Panc1 (cell line): ENCODE measurements around the gene MFSD8. TPM values are rescaled to one million over a fixed set of nuclear protein-coding genes. Genes with fewer than 3 reads are reported as not detected.
"Not testable (repeated sequence)": the region's sequence is repeated elsewhere in the genome, so short reads cannot be mapped to it uniquely, and the experiment has no call there.

Experiments
- ATAC-seq: fragments of 200-7000 bp; cut with Tn5 transposase; 2 replicates; pipeline ENCODE4 v1.9.1; 2020; ENCODE audit warnings: mild to moderate bottlenecking, moderate library complexity
- BruUV-seq: library from RNA; stranded (reverse); fragments of 400-500 nt; replicated peaks from 2 replicates; lab custom pipeline; 2021; lab: Mats Ljungman, UMichigan
- CTCF ChIA-PET: fragments of 300-600 bp; sonication (Branson Sonifier 250); formaldehyde crosslinking; loops from one replicate; lab custom pipeline; 2022; ENCODE audit warnings: antibody characterized with exemption; lab: Charles Lee
- POLR2A ChIA-PET: fragments of 300-600 bp; sonication (Branson Sonifier 250); formaldehyde crosslinking; loops from one replicate; lab custom pipeline; 2022; ENCODE audit warnings: antibody characterized with exemption; lab: Charles Lee
- DNase-seq: peaks from one replicate; pipeline ENCODE4 v3.0.0-alpha.2; 2010; ENCODE audit warnings: low read depth, low spot score
- H3K27ac ChIP-seq: 2 replicates; pipeline ENCODE4 v1.5.1; 2011; ENCODE audit warnings: mild to moderate bottlenecking, low read length, inconsistent platforms
- H3K27me3 ChIP-seq: fragments of 200-500 bp; sonication (Bioruptor generic); 2 replicates; pipeline ENCODE4 v1.6.0; 2014; ENCODE audit warnings: low read length, inconsistent platforms; ENCODE audit not compliant: control insufficient read depth, insufficient read depth
- H3K36me3 ChIP-seq: fragments of 200-500 bp; sonication (Bioruptor generic); 2 replicates; pipeline ENCODE4 v1.5.1; 2014; ENCODE audit warnings: inconsistent platforms, mild to moderate bottlenecking, low read length, moderate library complexity; ENCODE audit not compliant: control insufficient read depth, insufficient read depth
- H3K4me1 ChIP-seq: 2 replicates; pipeline ENCODE4 v1.5.1; 2011; ENCODE audit warnings: inconsistent platforms, mild to moderate bottlenecking, low read length, moderate library complexity; ENCODE audit not compliant: control insufficient read depth, insufficient read depth
- H3K4me3 ChIP-seq, 2 experiments: 2 replicates each; pipeline ENCODE4 v1.5.1; 2011 to 2012; ENCODE audit warnings: low read depth in 2 of 2, low read length in 2 of 2, mild to moderate bottlenecking in 2 of 2, inconsistent platforms in 1 of 2, moderate library complexity in 1 of 2
- H3K9me3 ChIP-seq: fragments of 200-500 bp; sonication (Bioruptor generic); 2 replicates; pipeline ENCODE4 v1.5.1; 2014; ENCODE audit warnings: low read depth, mild to moderate bottlenecking, inconsistent platforms, low read length, moderate library complexity; ENCODE audit not compliant: control insufficient read depth, insufficient read depth
- POLR2AphosphoS5 ChIP-seq: IDR thresholded peaks from 2 replicates; pipeline ENCODE4 v1.6.1; 2012; ENCODE audit warnings: mild to moderate bottlenecking, low read depth, low read length, moderate library complexity
- SIN3A ChIP-seq: IDR thresholded peaks from 2 replicates; pipeline ENCODE4 v1.6.1; 2012; ENCODE audit warnings: low read depth, mild to moderate bottlenecking, low read length, moderate library complexity, borderline replicate concordance; ENCODE audit not compliant: insufficient read depth
- TCF7L2 ChIP-seq: IDR thresholded peaks from 2 replicates; pipeline ENCODE4 v1.6.1; 2011; ENCODE audit warnings: mild to moderate bottlenecking, low read depth, low read length, inconsistent platforms
- in situ Hi-C: cut with HindIII; loops from 2 replicates; pipeline ENCODE4 v1.10.0; 2016; ENCODE audit warnings: low sequenced_read_pairs, low pct_unique_long_range_greater_than_20kb
- intact Hi-C: fragments of 100-400 bp; cut with micrococcal nuclease; formaldehyde crosslinking; loops from one replicate; pipeline ENCODE4 v1.10.0; 2022; ENCODE audit not compliant: unreplicated experiment
- total RNA-seq: library from RNA; stranded (reverse); gene quantifications from one replicate; pipeline ENCODE4 v1.2.1, GENCODE V29; 2021; ENCODE audit not compliant: unreplicated experiment
- TF ChIP-seq, protein P1 (sequence below): fragments of 450-650 bp; IDR thresholded peaks from 2 replicates; pipeline ENCODE4 v1.5.1; 2017; ENCODE audit warnings: mild to moderate bottlenecking
- TF ChIP-seq, protein P2 (sequence below), 2 experiments: IDR thresholded peaks; 2 replicates each; pipeline ENCODE4 v1.6.1; 2011 to 2012; ENCODE audit warnings: low read depth in 2 of 2, control low read depth in 1 of 2, low read length in 1 of 2, mild to moderate bottlenecking in 1 of 2, moderate library complexity in 1 of 2; ENCODE audit not compliant: insufficient read depth in 1 of 2

The MFSD8 gene
- total RNA-seq, 1 experiment from 2014 or later: 15.1 TPM

DNA sequence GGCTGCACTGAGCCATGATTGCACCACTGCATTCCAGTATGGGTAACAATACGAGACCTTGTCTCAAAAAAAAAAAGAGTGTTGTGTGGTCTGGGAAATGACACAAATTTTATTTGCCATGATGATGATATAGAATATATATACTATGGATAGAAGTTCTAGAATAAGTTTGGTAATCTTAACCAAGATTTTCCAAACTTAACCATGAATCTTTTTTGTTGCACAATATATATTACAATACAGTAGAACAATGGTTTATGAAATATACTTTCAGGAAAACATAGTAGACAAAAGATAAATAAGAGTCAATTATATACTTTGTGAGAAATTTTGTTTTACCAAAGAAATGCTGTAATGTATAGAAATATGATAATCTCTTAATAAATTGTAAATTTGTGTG lies 34.8 kb downstream of the MFSD8 start:
- in situ Hi-C loops (no loop called here), intact Hi-C loops (no loop called here)
- CTCF ChIA-PET: no interaction called here
- DNase-seq (no peak), ATAC-seq (no peak)
- no TSS peak for BruUV-seq
- Histone ChIP-seq H3K27me3 (no peaks in the 10 kb centered on the region), H3K27ac (no peak overlapping the region), H3K4me3 (no peak overlapping the region), H3K4me1 (no peaks in the 10 kb centered on the region), H3K36me3 (no peaks in the 10 kb centered on the region; the same call in 1 of the 2 replicates), H3K9me3 (no peaks in the 10 kb centered on the region)
- TF ChIP-seq, protein P1, sequence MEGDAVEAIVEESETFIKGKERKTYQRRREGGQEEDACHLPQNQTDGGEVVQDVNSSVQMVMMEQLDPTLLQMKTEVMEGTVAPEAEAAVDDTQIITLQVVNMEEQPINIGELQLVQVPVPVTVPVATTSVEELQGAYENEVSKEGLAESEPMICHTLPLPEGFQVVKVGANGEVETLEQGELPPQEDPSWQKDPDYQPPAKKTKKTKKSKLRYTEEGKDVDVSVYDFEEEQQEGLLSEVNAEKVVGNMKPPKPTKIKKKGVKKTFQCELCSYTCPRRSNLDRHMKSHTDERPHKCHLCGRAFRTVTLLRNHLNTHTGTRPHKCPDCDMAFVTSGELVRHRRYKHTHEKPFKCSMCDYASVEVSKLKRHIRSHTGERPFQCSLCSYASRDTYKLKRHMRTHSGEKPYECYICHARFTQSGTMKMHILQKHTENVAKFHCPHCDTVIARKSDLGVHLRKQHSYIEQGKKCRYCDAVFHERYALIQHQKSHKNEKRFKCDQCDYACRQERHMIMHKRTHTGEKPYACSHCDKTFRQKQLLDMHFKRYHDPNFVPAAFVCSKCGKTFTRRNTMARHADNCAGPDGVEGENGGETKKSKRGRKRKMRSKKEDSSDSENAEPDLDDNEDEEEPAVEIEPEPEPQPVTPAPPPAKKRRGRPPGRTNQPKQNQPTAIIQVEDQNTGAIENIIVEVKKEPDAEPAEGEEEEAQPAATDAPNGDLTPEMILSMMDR: no peak
- TF ChIP-seq TCF7L2 (no peak), SIN3A (no peak), POLR2AphosphoS5 (no peak)
- TF ChIP-seq, protein P2, sequence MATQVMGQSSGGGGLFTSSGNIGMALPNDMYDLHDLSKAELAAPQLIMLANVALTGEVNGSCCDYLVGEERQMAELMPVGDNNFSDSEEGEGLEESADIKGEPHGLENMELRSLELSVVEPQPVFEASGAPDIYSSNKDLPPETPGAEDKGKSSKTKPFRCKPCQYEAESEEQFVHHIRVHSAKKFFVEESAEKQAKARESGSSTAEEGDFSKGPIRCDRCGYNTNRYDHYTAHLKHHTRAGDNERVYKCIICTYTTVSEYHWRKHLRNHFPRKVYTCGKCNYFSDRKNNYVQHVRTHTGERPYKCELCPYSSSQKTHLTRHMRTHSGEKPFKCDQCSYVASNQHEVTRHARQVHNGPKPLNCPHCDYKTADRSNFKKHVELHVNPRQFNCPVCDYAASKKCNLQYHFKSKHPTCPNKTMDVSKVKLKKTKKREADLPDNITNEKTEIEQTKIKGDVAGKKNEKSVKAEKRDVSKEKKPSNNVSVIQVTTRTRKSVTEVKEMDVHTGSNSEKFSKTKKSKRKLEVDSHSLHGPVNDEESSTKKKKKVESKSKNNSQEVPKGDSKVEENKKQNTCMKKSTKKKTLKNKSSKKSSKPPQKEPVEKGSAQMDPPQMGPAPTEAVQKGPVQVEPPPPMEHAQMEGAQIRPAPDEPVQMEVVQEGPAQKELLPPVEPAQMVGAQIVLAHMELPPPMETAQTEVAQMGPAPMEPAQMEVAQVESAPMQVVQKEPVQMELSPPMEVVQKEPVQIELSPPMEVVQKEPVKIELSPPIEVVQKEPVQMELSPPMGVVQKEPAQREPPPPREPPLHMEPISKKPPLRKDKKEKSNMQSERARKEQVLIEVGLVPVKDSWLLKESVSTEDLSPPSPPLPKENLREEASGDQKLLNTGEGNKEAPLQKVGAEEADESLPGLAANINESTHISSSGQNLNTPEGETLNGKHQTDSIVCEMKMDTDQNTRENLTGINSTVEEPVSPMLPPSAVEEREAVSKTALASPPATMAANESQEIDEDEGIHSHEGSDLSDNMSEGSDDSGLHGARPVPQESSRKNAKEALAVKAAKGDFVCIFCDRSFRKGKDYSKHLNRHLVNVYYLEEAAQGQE (IDR thresholded peaks at IDR 0.05; ENCODE audit: insufficient read depth in 1 of 2, low read depth in 2 of 2, low read length in 1 of 2): no peak
- POLR2A ChIA-PET: no interaction called here

DNA sequence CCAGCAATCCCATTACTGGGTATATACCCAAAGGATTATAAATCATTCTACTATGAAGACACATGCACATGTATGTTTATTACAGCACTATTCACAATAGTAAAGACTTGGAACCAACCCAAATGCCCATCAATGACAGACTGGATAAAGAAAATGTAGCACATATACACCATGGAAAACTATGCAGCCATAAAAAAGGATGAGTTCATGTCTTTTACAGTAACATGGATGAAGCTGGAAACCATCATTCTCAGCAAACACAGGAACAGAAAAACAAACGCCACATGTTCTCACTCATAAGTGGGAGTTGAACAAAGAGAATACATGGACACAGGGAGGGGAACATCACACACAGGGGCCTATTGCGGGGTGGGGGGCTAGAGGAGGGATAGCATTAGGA lies 39.3 kb downstream of the MFSD8 start:
- H3K4me3 ChIP-seq, DNase-seq, H3K27ac ChIP-seq, POLR2A ChIA-PET, BruUV-seq, H3K9me3 ChIP-seq, H3K27me3 ChIP-seq, ATAC-seq, H3K36me3 ChIP-seq, intact Hi-C loops, CTCF ChIA-PET, H3K4me1 ChIP-seq, in situ Hi-C loops: not testable (repeated sequence)

DNA sequence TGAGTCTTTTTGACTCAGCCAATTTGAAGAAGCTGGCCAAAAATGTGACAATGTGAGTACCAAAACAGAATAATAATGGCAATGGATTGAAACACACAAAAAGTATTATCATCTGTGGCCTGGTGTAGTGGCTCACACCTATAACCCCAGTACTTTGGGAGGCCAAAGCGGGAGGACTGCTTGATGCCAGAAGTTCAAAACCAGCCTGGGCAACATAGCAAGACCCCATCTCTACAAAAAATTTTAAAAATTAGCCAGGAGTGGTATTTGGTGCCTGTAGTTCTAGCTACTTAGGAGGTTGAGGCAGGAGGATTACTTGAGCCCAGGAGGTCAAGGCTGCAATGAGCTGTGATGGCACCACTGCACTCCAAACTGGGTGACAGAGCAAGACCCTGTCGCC lies 42.7 kb downstream of the MFSD8 start:
- H3K4me1 ChIP-seq: no peaks in the 10 kb centered on the region
- no peaks in the 10 kb centered on the region for H3K27me3 ChIP-seq
- DNase-seq (no peak), ATAC-seq (no peak)
- CTCF ChIA-PET: no interaction called here
- in situ Hi-C loops (no loop called here), intact Hi-C loops (no loop called here)
- no peak for TF ChIP-seq TCF7L2
- no peak for TF ChIP-seq POLR2AphosphoS5
- no peak for TF ChIP-seq SIN3A
- TF ChIP-seq, protein P2 (IDR thresholded peaks at IDR 0.05; ENCODE audit: insufficient read depth in 1 of 2, low read depth in 2 of 2, low read length in 1 of 2): no peak
- TF ChIP-seq, protein P1: no peak
- H3K36me3 ChIP-seq: no peaks in the 10 kb centered on the region; the same call in 1 of the 2 replicates
- H3K27ac ChIP-seq: no peak overlapping the region
- BruUV-seq: no TSS peak
- H3K4me3 ChIP-seq: no peak overlapping the region
- POLR2A ChIA-PET: no interaction called here
- H3K9me3 ChIP-seq: no peaks in the 10 kb centered on the region
